Measurements from ENCODE around the gene TOGARAM2. TPM values are rescaled to one million over a fixed set of nuclear protein-coding genes. Genes with fewer than 3 reads are reported as not detected.

The TOGARAM2 gene
- total and polyA plus RNA-seq, 8 donors: 0.43 to 3.5 (median 0.89) TPM; not detected in 1

DNA sequence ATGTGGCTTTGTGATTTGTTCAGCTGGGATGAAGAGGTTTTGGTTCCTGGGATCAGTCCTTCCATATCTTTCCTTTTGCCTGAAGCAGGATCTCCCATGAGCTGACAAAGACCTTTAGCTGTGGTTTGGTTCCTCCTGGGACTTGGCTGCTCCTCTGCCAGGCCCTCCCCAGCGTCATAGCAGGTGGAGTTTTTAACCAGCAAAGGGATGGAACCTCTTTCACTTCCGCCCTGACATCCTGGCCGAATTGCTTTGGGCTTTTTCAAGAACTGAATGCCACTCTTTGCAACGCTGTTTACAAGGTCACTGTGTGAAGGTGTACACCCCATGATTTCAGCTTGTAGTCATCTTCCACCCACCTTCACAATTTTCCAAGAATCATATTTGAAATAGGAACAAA is 92.8 kb downstream of the TOGARAM2 start:
- intact Hi-C loops (cut with DNase I; ENCODE audit: low total_unique reads): no loop called here
- no peak for DNase-seq
- 63 to 79% (median 78%) methylated on average over 4 of the region's 4 CpGs for WGBS, 5 donors
- Histone ChIP-seq H3K9me3 (peaks cover 0 to 6% (median 0%) of the 10 kb centered on the region in 4 donors), H3K27me3 (no peaks in the 10 kb centered on the region), H3K27ac (peak overlapping the region in 1 of 5 donors; percentile 60), H3K4me3 (no peak overlapping the region), H3K36me3 (no peaks in the 10 kb centered on the region), H3K4me1 (peaks cover 0 to 20% (median 0%) of the 10 kb centered on the region in 4 donors)
- TF ChIP-seq POLR2A (IDR thresholded peaks at IDR 0.05) (no peak), POLR2AphosphoS5 (IDR thresholded peaks at IDR 0.05) (no peak), EP300 (IDR thresholded peaks at IDR 0.05) (no peak)
- TF ChIP-seq, protein P1, sequence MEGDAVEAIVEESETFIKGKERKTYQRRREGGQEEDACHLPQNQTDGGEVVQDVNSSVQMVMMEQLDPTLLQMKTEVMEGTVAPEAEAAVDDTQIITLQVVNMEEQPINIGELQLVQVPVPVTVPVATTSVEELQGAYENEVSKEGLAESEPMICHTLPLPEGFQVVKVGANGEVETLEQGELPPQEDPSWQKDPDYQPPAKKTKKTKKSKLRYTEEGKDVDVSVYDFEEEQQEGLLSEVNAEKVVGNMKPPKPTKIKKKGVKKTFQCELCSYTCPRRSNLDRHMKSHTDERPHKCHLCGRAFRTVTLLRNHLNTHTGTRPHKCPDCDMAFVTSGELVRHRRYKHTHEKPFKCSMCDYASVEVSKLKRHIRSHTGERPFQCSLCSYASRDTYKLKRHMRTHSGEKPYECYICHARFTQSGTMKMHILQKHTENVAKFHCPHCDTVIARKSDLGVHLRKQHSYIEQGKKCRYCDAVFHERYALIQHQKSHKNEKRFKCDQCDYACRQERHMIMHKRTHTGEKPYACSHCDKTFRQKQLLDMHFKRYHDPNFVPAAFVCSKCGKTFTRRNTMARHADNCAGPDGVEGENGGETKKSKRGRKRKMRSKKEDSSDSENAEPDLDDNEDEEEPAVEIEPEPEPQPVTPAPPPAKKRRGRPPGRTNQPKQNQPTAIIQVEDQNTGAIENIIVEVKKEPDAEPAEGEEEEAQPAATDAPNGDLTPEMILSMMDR (IDR thresholded peaks at IDR 0.05): no peak

- intact Hi-C loops (cut with DNase I; ENCODE audit: low total_unique reads): no loop called here
- TF ChIP-seq EP300 (IDR thresholded peaks at IDR 0.05): no peak
- TF ChIP-seq, protein P1 (IDR thresholded peaks at IDR 0.05): no peak
- no peak for TF ChIP-seq POLR2AphosphoS5 (IDR thresholded peaks at IDR 0.05)
- TF ChIP-seq POLR2A (IDR thresholded peaks at IDR 0.05): no peak
- Histone ChIP-seq H3K9me3 (peaks cover 0 to 7% (median 0%) of the 10 kb centered on the region in 4 donors), H3K4me3 (no peak within 1 kb of the TSS), H3K36me3 (no peaks in the 10 kb centered on the region), H3K27ac (peak within 1 kb of the TSS in 1 of 5 donors; percentile 60), H3K27me3 (no peaks in the 10 kb centered on the region), H3K4me1 (peaks cover 0 to 20% (median 0%) of the 10 kb centered on the region in 4 donors)
- no peak for DNase-seq
- 81 to 87% (median 84%) methylated on average over 8 of the region's 8 CpGs for WGBS, 5 donors
These were observed 93.3 kb downstream of the TOGARAM2 start, which contains the start of gene PCARE for GRCh38 chr2:29074411-29074810. TSS of gene PCARE (minus strand) at chr2:29074523. CDS start at chr2:29074261, 262 bp downstream.

- Histone ChIP-seq H3K9me3 (peaks cover 0 to 24% (median 11%) of the 10 kb centered on the region in 4 donors), H3K36me3 (no peaks in the 10 kb centered on the region), H3K4me1 (peaks cover 0 to 20% (median 0%) of the 10 kb centered on the region in 4 donors), H3K27me3 (no peaks in the 10 kb centered on the region), H3K27ac (peak overlapping the region in 1 of 5 donors; percentile 60), H3K4me3 (no peak overlapping the region)
- 39 to 47% (median 46%) methylated on average over 14 of the region's 14 CpGs for WGBS, 5 donors
- TF ChIP-seq, protein P1 (IDR thresholded peaks at IDR 0.05): no peak
- TF ChIP-seq POLR2AphosphoS5 (IDR thresholded peaks at IDR 0.05): peak in 1 of 3 donors; percentile 9
- peak in 1 of 2 donors; percentile 55 for DNase-seq
- intact Hi-C loops (cut with DNase I; ENCODE audit: low total_unique reads): no loop called here
These were observed 95.0 kb downstream of the TOGARAM2 start for GRCh38 chr2:29075894-29076705.

DNA sequence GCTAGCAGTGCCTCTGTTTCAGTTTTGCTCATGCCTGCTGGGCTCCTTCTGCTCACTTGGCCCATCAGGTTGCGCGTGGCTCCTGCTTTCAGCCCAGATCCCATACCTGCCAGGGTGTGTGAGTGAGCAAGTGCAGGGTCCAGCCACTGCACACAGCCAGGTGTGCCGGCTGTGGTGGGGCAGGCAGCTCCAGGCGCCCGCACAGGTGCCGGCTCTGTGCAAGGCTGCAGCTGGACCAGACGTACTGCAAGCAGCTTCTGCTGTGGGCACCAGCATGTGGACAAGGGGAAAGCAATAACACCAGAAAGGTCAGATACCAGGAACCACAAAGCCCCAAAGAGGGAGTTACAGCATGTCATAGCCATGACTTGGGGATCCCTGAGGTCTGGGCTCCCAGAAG is 98.8 kb downstream of the TOGARAM2 start:
- H3K27me3 ChIP-seq: no peaks in the 10 kb centered on the region
- peaks cover 0 to 25% (median 11%) of the 10 kb centered on the region in 4 donors for H3K9me3 ChIP-seq
- no peak overlapping the region for H3K27ac ChIP-seq
- no peak for TF ChIP-seq POLR2A (IDR thresholded peaks at IDR 0.05)
- TF ChIP-seq EP300 (IDR thresholded peaks at IDR 0.05): no peak
- TF ChIP-seq POLR2AphosphoS5 (IDR thresholded peaks at IDR 0.05): no peak
- TF ChIP-seq, protein P1 (IDR thresholded peaks at IDR 0.05): no peak
- no peak overlapping the region for H3K4me3 ChIP-seq
- peaks cover 0 to 10% (median 0%) of the 10 kb centered on the region in 4 donors for H3K4me1 ChIP-seq
- WGBS, 5 donors: 91 to 97% (median 96%) methylated on average over 7 of the region's 7 CpGs
- no peak for DNase-seq
- intact Hi-C loops (cut with DNase I; ENCODE audit: low total_unique reads): no loop called here
- H3K36me3 ChIP-seq: no peaks in the 10 kb centered on the region
